ENCODE measurements around the gene FNIP1.

DNA sequence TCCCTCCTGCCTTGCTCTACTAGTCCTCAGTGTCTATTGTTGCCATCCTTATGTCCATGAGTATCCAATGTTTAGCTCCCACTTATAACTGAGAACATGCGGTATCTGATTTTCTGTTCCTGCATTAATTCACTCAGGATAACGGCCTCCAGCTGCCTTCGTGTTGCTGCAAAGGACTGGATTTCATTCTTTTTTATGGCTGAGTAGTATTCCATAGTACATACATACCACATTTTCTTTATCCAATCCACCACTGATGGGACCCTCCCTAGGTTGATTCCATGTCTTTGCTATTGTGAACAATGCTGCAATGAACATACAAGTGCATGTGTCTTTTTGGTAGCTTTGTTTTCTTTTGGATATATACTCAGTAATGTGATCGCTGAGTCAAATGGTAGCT lies 50.4 kb downstream of the FNIP1 start:
- TF ChIP-seq EZH2 (IDR thresholded peaks at IDR 0.05; ENCODE audit: low read length), result no peak
- TF ChIP-seq, protein P1, sequence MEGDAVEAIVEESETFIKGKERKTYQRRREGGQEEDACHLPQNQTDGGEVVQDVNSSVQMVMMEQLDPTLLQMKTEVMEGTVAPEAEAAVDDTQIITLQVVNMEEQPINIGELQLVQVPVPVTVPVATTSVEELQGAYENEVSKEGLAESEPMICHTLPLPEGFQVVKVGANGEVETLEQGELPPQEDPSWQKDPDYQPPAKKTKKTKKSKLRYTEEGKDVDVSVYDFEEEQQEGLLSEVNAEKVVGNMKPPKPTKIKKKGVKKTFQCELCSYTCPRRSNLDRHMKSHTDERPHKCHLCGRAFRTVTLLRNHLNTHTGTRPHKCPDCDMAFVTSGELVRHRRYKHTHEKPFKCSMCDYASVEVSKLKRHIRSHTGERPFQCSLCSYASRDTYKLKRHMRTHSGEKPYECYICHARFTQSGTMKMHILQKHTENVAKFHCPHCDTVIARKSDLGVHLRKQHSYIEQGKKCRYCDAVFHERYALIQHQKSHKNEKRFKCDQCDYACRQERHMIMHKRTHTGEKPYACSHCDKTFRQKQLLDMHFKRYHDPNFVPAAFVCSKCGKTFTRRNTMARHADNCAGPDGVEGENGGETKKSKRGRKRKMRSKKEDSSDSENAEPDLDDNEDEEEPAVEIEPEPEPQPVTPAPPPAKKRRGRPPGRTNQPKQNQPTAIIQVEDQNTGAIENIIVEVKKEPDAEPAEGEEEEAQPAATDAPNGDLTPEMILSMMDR (optimal IDR thresholded peaks at IDR 0.05 in 1 of 3, IDR thresholded peaks at IDR 0.05 in 1 of 3, conservative IDR thresholded peaks at IDR 0.05 in 1 of 3; ENCODE audit: extremely low read depth in 1 of 3, insufficient read depth in 2 of 3, low read length in 3 of 3), result no peak

Measured in keratinocyte (primary cell).